ENCODE data around the gene MYO18A. TPM values are rescaled to one million over a fixed set of nuclear protein-coding genes. Genes with fewer than 3 reads are reported as not detected.

Gene MYO18A
- total RNA-seq, 1 experiment from 2014 or later, result 37.2 TPM

GRCh38 chr17:29190592-29191207 lies 10.5 kb upstream of the MYO18A start:
- ChIA-PET RAD21 (ENCODE audit: low non-redundant PET in 1 of 2, low total read pairs in 2 of 2, uncharacterized antibody in 2 of 2, unreplicated experiment in 2 of 2) (no interaction called here), POLR2A (no interaction called here), CTCF (no interaction called here)
- no peak for DNase-seq (ENCODE audit: low read depth, low spot score)
- H4K20me1 ChIP-seq (ENCODE audit: insufficient read depth), result no peaks in the 10 kb centered on the region
- no peaks in the 10 kb centered on the region for H3K4me1 ChIP-seq (ENCODE audit: control insufficient read depth in 1 of 2, insufficient read depth in 2 of 2, low read length in 2 of 2)
- TF ChIP-seq TCF7L2 (IDR thresholded peaks at IDR 0.05; ENCODE audit: borderline replicate concordance, extremely low read depth, insufficient read depth, insufficient read length) (no peak), ZNF274 (IDR thresholded peaks at IDR 0.05; ENCODE audit: low read depth, low read length) (no peak), FOSL1 (IDR thresholded peaks at IDR 0.05; ENCODE audit: low read depth) (no peak), CBX3 (IDR thresholded peaks at IDR 0.05; ENCODE audit: low read depth) (no peak), SP1 (IDR thresholded peaks at IDR 0.05; ENCODE audit: low read depth) (no peak), SIN3A (IDR thresholded peaks at IDR 0.05; ENCODE audit: low read depth) (no peak), ZBTB33 (IDR thresholded peaks at IDR 0.05; ENCODE audit: extremely low read depth, insufficient replicate concordance, low read length) (no peak), MAX (IDR thresholded peaks at IDR 0.05) (no peak), ELF1 (IDR thresholded peaks at IDR 0.05; ENCODE audit: borderline replicate concordance, low read depth) (no peak), POLR2A (IDR thresholded peaks at IDR 0.05; ENCODE audit: borderline replicate concordance, extremely low read depth, insufficient read depth, insufficient read length) (no peak), CTCF (IDR thresholded peaks at IDR 0.05 in 2 of 3, conservative IDR thresholded peaks at IDR 0.05 in 1 of 3; ENCODE audit: borderline replicate concordance in 1 of 3, insufficient read depth in 1 of 3, low read depth in 2 of 3, low read length in 2 of 3) (no peak), ZFX (IDR thresholded peaks at IDR 0.05) (no peak), POLR2AphosphoS5 (IDR thresholded peaks at IDR 0.05; ENCODE audit: low read depth, low read length) (no peak), YY1 (IDR thresholded peaks at IDR 0.05; ENCODE audit: extremely low read depth, insufficient replicate concordance, low read depth, low read length) (no peak)
- no peak overlapping the region for H3K9ac ChIP-seq (ENCODE audit: low read length)
- H3K36me3 ChIP-seq (ENCODE audit: control insufficient read depth in 1 of 2, insufficient read depth in 2 of 2, low read length in 2 of 2), result no peaks in the 10 kb centered on the region
- ATAC-seq, result no peak
- no peaks in the 10 kb centered on the region for H3K9me2 ChIP-seq (ENCODE audit: insufficient read depth)
- H2AFZ ChIP-seq (ENCODE audit: low read depth, low read length, poor library complexity, severe bottlenecking), result no peak overlapping the region
- H3K27ac ChIP-seq (ENCODE audit: low read depth, low read length), result no peak overlapping the region
- intact Hi-C loops (cut with micrococcal nuclease), result no loop called here
- no peaks in the 10 kb centered on the region for H3K27me3 ChIP-seq (ENCODE audit: insufficient read depth, low read length)
- no TSS peak for BruUV-seq (replicated peaks)
- H3K79me2 ChIP-seq (ENCODE audit: insufficient read depth, low read length), result no peaks in the 10 kb centered on the region
- no peak overlapping the region for H3K4me3 ChIP-seq (replicated peaks in 1 of 2; ENCODE audit: low read depth in 1 of 2, low read length in 2 of 2)
- H3K9me3 ChIP-seq (ENCODE audit: control insufficient read depth in 1 of 2, insufficient read depth in 1 of 2, low read depth in 1 of 2, low read length in 2 of 2), result no peaks in the 10 kb centered on the region
- H3K4me2 ChIP-seq (ENCODE audit: low read length), result no peak overlapping the region

Data from HCT116 (cell line).